GM21390 (cell line): ENCODE data around the gene NR3C2.

Experiments used
- ATAC-seq: cut with Tn5 transposase; IDR thresholded peaks from one replicate; pipeline ENCODE4 v1.9.1; 2021; ENCODE audit not compliant: unreplicated experiment

The NR3C2 gene

GRCh38 chr4:148441986-148442831 lies at the start of gene NR3C2:
Gene NR3C2, minus strand, starts transcription at chr4:148442414.
- ATAC-seq = peak; percentile 95

GRCh38 chr4:148487181-148487580 lies 45.0 kb upstream of the NR3C2 start:
- no peak for ATAC-seq

- ATAC-seq = no peak
Measured at GRCh38 chr4:148481636-148482035, 39.4 kb upstream of the NR3C2 start.

GRCh38 chr4:148477276-148477675 lies 35.1 kb upstream of the NR3C2 start:
- ATAC-seq = no peak

- ATAC-seq = no peak
Measured at GRCh38 chr4:148469938-148470337, 27.7 kb upstream of the NR3C2 start.

- ATAC-seq = no peak
Measured at GRCh38 chr4:148454835-148455234, 12.6 kb upstream of the NR3C2 start.

- ATAC-seq = no peak
Measured at GRCh38 chr4:148453833-148454232, 11.6 kb upstream of the NR3C2 start.

- no peak for ATAC-seq
Measured at GRCh38 chr4:148452970-148453369, 10.8 kb upstream of the NR3C2 start.

GRCh38 chr4:148449921-148450320 lies 7.7 kb upstream of the NR3C2 start:
- ATAC-seq = no peak

GRCh38 chr4:148448141-148448540 lies 5.9 kb upstream of the NR3C2 start:
- ATAC-seq = no peak

- ATAC-seq = no peak
Measured at GRCh38 chr4:148447681-148448080, 5.5 kb upstream of the NR3C2 start.

GRCh38 chr4:148445860-148446330 lies 3.7 kb upstream of the NR3C2 start:
- no peak for ATAC-seq

- peak; percentile 14 for ATAC-seq
Measured at GRCh38 chr4:148445071-148445859, 3.1 kb upstream of the NR3C2 start.

GRCh38 chr4:148444296-148445070 lies 2.3 kb upstream of the NR3C2 start:
- ATAC-seq = no peak

- no peak for ATAC-seq
Measured at GRCh38 chr4:148443512-148444295, 1.5 kb upstream of the NR3C2 start.

GRCh38 chr4:148442832-148443511 lies 758 bp upstream of the NR3C2 start:
- ATAC-seq = peak; percentile 6

GRCh38 chr4:148441624-148441985 lies 609 bp downstream of the NR3C2 start:
- ATAC-seq = no peak

GRCh38 chr4:148438047-148438446 lies 4.2 kb downstream of the NR3C2 start:
- no peak for ATAC-seq

GRCh38 chr4:148437439-148437838 lies 4.8 kb downstream of the NR3C2 start:
- ATAC-seq = no peak

GRCh38 chr4:148436512-148436911 lies 5.7 kb downstream of the NR3C2 start:
- ATAC-seq = no peak
